SK-N-SH (cell line): ENCODE measurements around the gene SNCG. TPM values are rescaled to one million over a fixed set of nuclear protein-coding genes. Genes with fewer than 3 reads are reported as not detected.
"Not testable (repeated sequence)": the region's sequence is repeated elsewhere in the genome, so short reads cannot be mapped to it uniquely, and the experiment has no call there.

Experiments
- CTCF ChIA-PET: fragments of 300-600, 350-600 bp; formaldehyde crosslinking; extraction: SDS; loops from one replicate; lab custom pipeline; 2021; lab: Yijun Ruan, JAX
- POLR2A ChIA-PET: fragments of 350-600 bp; sonication (Branson Sonifier 250); formaldehyde crosslinking; extraction: SDS; loops from one replicate; lab custom pipeline; 2020; ENCODE audit warnings: antibody characterized with exemption, inconsistent platforms; lab: Yijun Ruan, JAX
- DNase-seq: peaks from one replicate; pipeline ENCODE4 v3.0.0; 2012
- H2AFZ ChIP-seq: fragments of 200-600 bp; sonication (generic); 2 replicates; pipeline ENCODE4 v1.8.1; 2016; ENCODE audit warnings: antibody characterized with exemption, mild to moderate bottlenecking, low read depth
- H3F3A ChIP-seq: fragments of 200-600 bp; sonication (generic); replicated peaks from 2 replicates; pipeline ENCODE3; 2016; ENCODE audit warnings: antibody characterized with exemption, mild to moderate bottlenecking; ENCODE audit not compliant: insufficient read depth
- H3K27ac ChIP-seq, 2 experiments: fragments of 200-500 bp in 1 of 2; fragments of 200-600 bp in 1 of 2; sonication (Bioruptor generic) in 1 of 2; sonication (generic), shearing (Covaris generic) in 1 of 2; 2 replicates each; pipeline versions ENCODE4 v1.5.1 to v1.6.1; 2014 to 2016; ENCODE audit warnings: low read depth in 2 of 2, inconsistent platforms in 1 of 2, low read length in 1 of 2, mild to moderate bottlenecking in 1 of 2, mixed read lengths in 1 of 2
- H3K27me3 ChIP-seq: fragments of 200-600 bp; sonication (generic), shearing (Covaris generic); 2 replicates; pipeline ENCODE4 v1.6.1; 2016; ENCODE audit warnings: mixed run types; ENCODE audit not compliant: insufficient read depth
- H3K36me3 ChIP-seq, 2 experiments: fragments of 200-500 bp in 1 of 2; fragments of 200-600 bp in 1 of 2; sonication (Bioruptor generic) in 1 of 2; sonication (generic) in 1 of 2; replicated peaks in 1 of 2; 2 replicates each; pipeline versions ENCODE3 to v1.5.1; 2014 to 2016; ENCODE audit warnings: low read length in 1 of 2, mild to moderate bottlenecking in 1 of 2; ENCODE audit not compliant: insufficient read depth in 2 of 2, control insufficient read depth in 1 of 2
- H3K4me1 ChIP-seq, 2 experiments: fragments of 200-500 bp in 1 of 2; fragments of 200-600 bp in 1 of 2; sonication (Bioruptor generic) in 1 of 2; sonication (generic), shearing (Covaris generic) in 1 of 2; 2 replicates each; pipeline versions ENCODE4 v1.5.1 to v1.6.1; 2014 to 2016; ENCODE audit warnings: low read depth in 1 of 2, low read length in 1 of 2, mixed run types in 1 of 2; ENCODE audit not compliant: insufficient read depth in 2 of 2, control insufficient read depth in 1 of 2
- H3K4me2 ChIP-seq: fragments of 200-600 bp; sonication (generic), shearing (Covaris generic); 2 replicates; pipeline ENCODE4 v1.6.1; 2017; ENCODE audit warnings: mixed run types
- H3K4me3 ChIP-seq, 2 experiments: fragments of 200-500 bp in 1 of 2; fragments of 200-600 bp in 1 of 2; sonication (Bioruptor generic) in 1 of 2; sonication (generic), shearing (Covaris generic) in 1 of 2; 2 replicates each; pipeline versions ENCODE4 v1.5.1 to v1.8.1; 2014 to 2016; ENCODE audit warnings: low read depth in 2 of 2, inconsistent platforms in 1 of 2, low read length in 1 of 2, mild to moderate bottlenecking in 1 of 2, mixed read lengths in 1 of 2, moderate library complexity in 1 of 2
- H3K79me2 ChIP-seq: fragments of 200-600 bp; sonication (generic); 2 replicates; pipeline ENCODE4 v1.8.1; 2017; ENCODE audit warnings: mild to moderate bottlenecking; ENCODE audit not compliant: insufficient read depth
- H3K9ac ChIP-seq: fragments of 200-600 bp; sonication (generic); 2 replicates; pipeline ENCODE4 v1.6.1; 2017; ENCODE audit warnings: mixed run types
- H3K9me2 ChIP-seq: fragments of 200-600 bp; sonication (generic); 2 replicates; pipeline ENCODE4 v1.6.1; 2017; ENCODE audit warnings: mixed run types
- H3K9me3 ChIP-seq: fragments of 200-600 bp; sonication (generic); 2 replicates; pipeline ENCODE4 v1.6.1; 2017; ENCODE audit warnings: mixed run types, mild to moderate bottlenecking, moderate library complexity
- H4K20me1 ChIP-seq: fragments of 200-600 bp; sonication (generic); 2 replicates; pipeline ENCODE4 v1.6.1; 2017; ENCODE audit warnings: mild to moderate bottlenecking, mixed run types; ENCODE audit not compliant: insufficient read depth
- ELF1 ChIP-seq: IDR thresholded peaks from 2 replicates; pipeline ENCODE4 v1.4.0; 2012
- EP300 ChIP-seq, 2 experiments: IDR thresholded peaks; 2 replicates each; pipeline versions ENCODE4 v1.4.0 to v1.6.1; 2012; ENCODE audit warnings: borderline replicate concordance in 1 of 2, low read depth in 1 of 2, low read length in 1 of 2
- EZH2phosphoT487 ChIP-seq: fragments of 200-600 bp; sonication (generic); IDR thresholded peaks from 2 replicates; pipeline ENCODE4 v1.6.1; 2017; ENCODE audit warnings: low read depth, mixed run types, mild to moderate bottlenecking, antibody characterized with exemption, moderate library complexity, borderline replicate concordance
- FOSL2 ChIP-seq: IDR thresholded peaks from 2 replicates; pipeline ENCODE4 v1.4.0; 2012; ENCODE audit warnings: low read depth, mild to moderate bottlenecking, moderate library complexity, borderline replicate concordance
- FOXM1 ChIP-seq: IDR thresholded peaks from 2 replicates; pipeline ENCODE4 v1.4.0; 2012; ENCODE audit warnings: low read depth, mild to moderate bottlenecking
- GABPA ChIP-seq: IDR thresholded peaks from 2 replicates; pipeline ENCODE4 v1.4.0; 2012; ENCODE audit warnings: low read depth, mild to moderate bottlenecking
- NFIC ChIP-seq: IDR thresholded peaks from 2 replicates; pipeline ENCODE4 v1.4.0; 2012; ENCODE audit warnings: borderline replicate concordance
- POLR2AphosphoS5 ChIP-seq: IDR thresholded peaks from 2 replicates; pipeline ENCODE4 v1.6.1; 2012; ENCODE audit warnings: low read depth, low read length
- RCOR1 ChIP-seq: fragments of 150-350 bp; IDR thresholded peaks from 2 replicates; pipeline ENCODE4 v1.6.1; 2017; ENCODE audit warnings: antibody characterized with exemption, low read length
- RXRA ChIP-seq: IDR thresholded peaks from 2 replicates; pipeline ENCODE4 v1.4.0; 2012; ENCODE audit warnings: low read depth, mild to moderate bottlenecking, borderline replicate concordance
- SMC3 ChIP-seq: IDR thresholded peaks from 2 replicates; pipeline ENCODE4 v1.6.1; 2012; ENCODE audit warnings: low read depth, low read length, improper control_type of control experiment
- TEAD4 ChIP-seq: IDR thresholded peaks from 2 replicates; pipeline ENCODE4 v1.4.0; 2012; ENCODE audit warnings: mild to moderate bottlenecking, borderline replicate concordance; ENCODE audit not compliant: insufficient read depth
- YY1 ChIP-seq: IDR thresholded peaks from 2 replicates; pipeline ENCODE4 v1.4.0; 2012; ENCODE audit warnings: low read depth, mild to moderate bottlenecking
- WGBS: methylation state at CpG from one replicate; pipeline ENCODE4 v1.1.6; 2017; ENCODE audit warnings: low lambda C conversion rate; 5-methylcytosine and 5-hydroxymethylcytosine counted together
- polyA plus RNA-seq, 3 experiments: library from polyadenylated mRNA; depleted of rRNA; stranded (reverse); fragments of >200 nt; gene quantifications; 2 replicates each; pipeline ENCODE4 v1.2.3, GENCODE V29; 2012
- TF ChIP-seq, protein P1 (sequence below): fragments of 150-350 bp; IDR thresholded peaks from 2 replicates; pipeline ENCODE4 v1.6.1; 2017; ENCODE audit warnings: antibody characterized with exemption, low read length, low read depth, borderline replicate concordance
- TF ChIP-seq, protein P2 (sequence below): IDR thresholded peaks from 2 replicates; pipeline ENCODE4 v1.6.1; 2012; ENCODE audit warnings: mild to moderate bottlenecking, low read depth, low read length, moderate library complexity
- TF ChIP-seq, protein P3 (sequence below): IDR thresholded peaks from 2 replicates; pipeline ENCODE4 v1.4.0; 2012; ENCODE audit warnings: low read depth, borderline replicate concordance

Gene SNCG
- polyA plus RNA-seq, 1 of the 3 experiments (the other 2 are of a cell fraction): 4.3 TPM

DNA sequence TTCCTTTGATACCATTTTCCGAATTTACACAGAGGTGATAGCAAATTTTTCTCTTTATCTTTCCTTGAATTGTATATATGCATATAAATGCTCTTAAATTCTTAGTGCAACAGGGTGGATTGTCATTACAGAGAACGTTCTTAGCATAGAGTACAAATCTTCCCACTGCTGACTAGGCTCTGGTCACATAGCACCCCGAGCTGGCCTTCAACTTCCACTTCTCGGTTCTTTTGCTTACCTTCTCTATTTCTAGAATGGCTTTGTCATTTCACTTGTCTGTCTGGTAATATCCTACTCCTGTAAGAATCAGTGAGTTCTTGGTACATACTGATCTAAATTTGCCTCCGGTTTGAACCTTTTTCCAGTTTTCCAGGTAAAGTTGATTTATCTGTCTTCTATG, 23.3 kb downstream of the SNCG start:
- ChIA-PET CTCF (no interaction called here), POLR2A (no interaction called here)
- TF ChIP-seq NFIC (no peak), SMC3 (no peak), EZH2phosphoT487 (no peak), ELF1 (no peak), RCOR1 (no peak), YY1 (no peak), RXRA (no peak)
- 85% methylated on average over 5 of the region's 5 CpGs for WGBS
- Histone ChIP-seq H4K20me1 (no peaks in the 10 kb centered on the region), H3K9me3 (no peaks in the 10 kb centered on the region), H3K27ac (no peak overlapping the region), H3K9me2 (no peaks in the 10 kb centered on the region), H3K27me3 (no peaks in the 10 kb centered on the region), H3K79me2 (no peaks in the 10 kb centered on the region), H3K36me3 (no peaks in the 10 kb centered on the region), H3K4me1 (no peaks in the 10 kb centered on the region), H2AFZ (no peak overlapping the region), H3K4me3 (no peak overlapping the region), H3K9ac (no peak overlapping the region), H3F3A (no peaks in the 10 kb centered on the region), H3K4me2 (no peak overlapping the region)
- DNase-seq: no peak

DNA sequence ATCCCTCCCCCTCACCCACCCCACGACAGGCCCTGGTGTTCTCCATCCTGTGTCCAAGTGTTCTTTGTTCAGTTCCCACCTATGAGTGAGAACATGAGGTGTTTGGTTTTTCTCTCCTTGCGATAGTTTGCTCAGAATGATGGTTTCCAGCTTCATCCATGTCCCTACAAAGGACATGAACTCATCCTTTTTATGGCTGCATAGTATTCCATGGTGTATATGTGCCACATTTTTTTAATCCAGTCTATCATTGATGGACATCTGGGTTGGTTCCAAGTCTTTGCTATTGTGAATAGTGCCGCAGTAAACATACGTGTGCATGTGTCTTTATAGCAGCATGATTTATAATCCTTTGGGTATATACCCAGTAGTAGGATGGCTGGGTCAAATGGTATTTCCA, 26.1 kb downstream of the SNCG start:
- H3K36me3 ChIP-seq, H3K27me3 ChIP-seq, H3K4me2 ChIP-seq, H3K27ac ChIP-seq, H4K20me1 ChIP-seq, H3K9ac ChIP-seq, H3K9me3 ChIP-seq, POLR2A ChIA-PET, H3K4me1 ChIP-seq, H3K9me2 ChIP-seq, H2AFZ ChIP-seq, DNase-seq, H3K79me2 ChIP-seq, H3F3A ChIP-seq, H3K4me3 ChIP-seq: not testable (repeated sequence)
- CTCF ChIA-PET: interaction anchor here (1.8 kb wide), 1 partner anchor 8 kb away, joined by 4 read pairs; no protein-coding TSS in a partner anchor
- 83% methylated on average over 4 of the region's 4 CpGs for WGBS

DNA sequence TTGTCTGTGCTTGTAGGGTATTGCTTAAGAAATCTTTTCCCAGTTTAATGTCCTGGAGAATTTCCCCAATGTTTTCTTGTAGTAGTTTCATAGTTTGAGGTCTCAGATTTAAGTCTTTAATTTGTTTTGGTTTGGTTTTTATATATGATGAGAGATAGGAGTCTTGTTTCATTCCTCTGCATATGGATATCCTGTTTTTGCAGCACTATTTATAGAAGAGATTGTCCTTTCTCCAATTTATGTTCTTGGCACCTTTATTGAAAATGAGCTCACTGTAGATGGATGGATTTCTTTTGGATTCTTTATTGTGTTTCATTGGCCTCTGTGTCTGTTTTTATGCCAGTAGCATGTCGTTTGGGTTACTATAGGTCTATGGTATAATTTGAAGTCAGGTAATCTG, 30.1 kb downstream of the SNCG start:
- H3K79me2 ChIP-seq: no peaks in the 10 kb centered on the region
- no peak for DNase-seq
- H2AFZ ChIP-seq: no peak overlapping the region
- no peaks in the 10 kb centered on the region for H4K20me1 ChIP-seq
- no peak overlapping the region for H3K4me2 ChIP-seq
- no peaks in the 10 kb centered on the region for H3K4me1 ChIP-seq
- 56% methylated on average over 1 of the region's 1 CpG for WGBS
- no peaks in the 10 kb centered on the region for H3F3A ChIP-seq
- TF ChIP-seq TEAD4 (no peak), NFIC (no peak), FOXM1 (no peak), POLR2AphosphoS5 (no peak), FOSL2 (no peak), GABPA (no peak), EP300 (IDR thresholded peaks at IDR 0.05; ENCODE audit: borderline replicate concordance in 1 of 2, low read depth in 1 of 2, low read length in 1 of 2) (no peak)
- TF ChIP-seq, protein P1, sequence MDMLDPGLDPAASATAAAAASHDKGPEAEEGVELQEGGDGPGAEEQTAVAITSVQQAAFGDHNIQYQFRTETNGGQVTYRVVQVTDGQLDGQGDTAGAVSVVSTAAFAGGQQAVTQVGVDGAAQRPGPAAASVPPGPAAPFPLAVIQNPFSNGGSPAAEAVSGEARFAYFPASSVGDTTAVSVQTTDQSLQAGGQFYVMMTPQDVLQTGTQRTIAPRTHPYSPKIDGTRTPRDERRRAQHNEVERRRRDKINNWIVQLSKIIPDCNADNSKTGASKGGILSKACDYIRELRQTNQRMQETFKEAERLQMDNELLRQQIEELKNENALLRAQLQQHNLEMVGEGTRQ: no peak
- TF ChIP-seq, protein P2, sequence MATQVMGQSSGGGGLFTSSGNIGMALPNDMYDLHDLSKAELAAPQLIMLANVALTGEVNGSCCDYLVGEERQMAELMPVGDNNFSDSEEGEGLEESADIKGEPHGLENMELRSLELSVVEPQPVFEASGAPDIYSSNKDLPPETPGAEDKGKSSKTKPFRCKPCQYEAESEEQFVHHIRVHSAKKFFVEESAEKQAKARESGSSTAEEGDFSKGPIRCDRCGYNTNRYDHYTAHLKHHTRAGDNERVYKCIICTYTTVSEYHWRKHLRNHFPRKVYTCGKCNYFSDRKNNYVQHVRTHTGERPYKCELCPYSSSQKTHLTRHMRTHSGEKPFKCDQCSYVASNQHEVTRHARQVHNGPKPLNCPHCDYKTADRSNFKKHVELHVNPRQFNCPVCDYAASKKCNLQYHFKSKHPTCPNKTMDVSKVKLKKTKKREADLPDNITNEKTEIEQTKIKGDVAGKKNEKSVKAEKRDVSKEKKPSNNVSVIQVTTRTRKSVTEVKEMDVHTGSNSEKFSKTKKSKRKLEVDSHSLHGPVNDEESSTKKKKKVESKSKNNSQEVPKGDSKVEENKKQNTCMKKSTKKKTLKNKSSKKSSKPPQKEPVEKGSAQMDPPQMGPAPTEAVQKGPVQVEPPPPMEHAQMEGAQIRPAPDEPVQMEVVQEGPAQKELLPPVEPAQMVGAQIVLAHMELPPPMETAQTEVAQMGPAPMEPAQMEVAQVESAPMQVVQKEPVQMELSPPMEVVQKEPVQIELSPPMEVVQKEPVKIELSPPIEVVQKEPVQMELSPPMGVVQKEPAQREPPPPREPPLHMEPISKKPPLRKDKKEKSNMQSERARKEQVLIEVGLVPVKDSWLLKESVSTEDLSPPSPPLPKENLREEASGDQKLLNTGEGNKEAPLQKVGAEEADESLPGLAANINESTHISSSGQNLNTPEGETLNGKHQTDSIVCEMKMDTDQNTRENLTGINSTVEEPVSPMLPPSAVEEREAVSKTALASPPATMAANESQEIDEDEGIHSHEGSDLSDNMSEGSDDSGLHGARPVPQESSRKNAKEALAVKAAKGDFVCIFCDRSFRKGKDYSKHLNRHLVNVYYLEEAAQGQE: no peak
- TF ChIP-seq, protein P3, sequence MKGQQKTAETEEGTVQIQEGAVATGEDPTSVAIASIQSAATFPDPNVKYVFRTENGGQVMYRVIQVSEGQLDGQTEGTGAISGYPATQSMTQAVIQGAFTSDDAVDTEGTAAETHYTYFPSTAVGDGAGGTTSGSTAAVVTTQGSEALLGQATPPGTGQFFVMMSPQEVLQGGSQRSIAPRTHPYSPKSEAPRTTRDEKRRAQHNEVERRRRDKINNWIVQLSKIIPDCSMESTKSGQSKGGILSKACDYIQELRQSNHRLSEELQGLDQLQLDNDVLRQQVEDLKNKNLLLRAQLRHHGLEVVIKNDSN: no peak
- no peaks in the 10 kb centered on the region for H3K9me2 ChIP-seq
- no peak overlapping the region for H3K9ac ChIP-seq
- H3K27me3 ChIP-seq: no peaks in the 10 kb centered on the region
- no peak overlapping the region for H3K27ac ChIP-seq
- ChIA-PET CTCF (interaction anchor here (0.6 to 1.3 kb wide), 3 partner anchors 22 to 49 kb away, joined by 3 read pairs; no protein-coding TSS in a partner anchor), POLR2A (no interaction called here)
- H3K4me3 ChIP-seq: no peak overlapping the region
- H3K9me3 ChIP-seq: no peaks in the 10 kb centered on the region
- H3K36me3 ChIP-seq: no peaks in the 10 kb centered on the region
